Testis (tissue), 3 donors: Measurements from ENCODE around the gene ZFYVE21. TPM values are rescaled to one million over a fixed set of nuclear protein-coding genes. Genes with fewer than 3 reads are reported as not detected.
A peak's percentile ranks its signal among the peaks of the same experiment; 100 is the strongest.

Experiments used
- DNase-seq: peaks from one replicate; pipeline ENCODE4 v3.0.0-alpha.2; 2019
- H3K27ac ChIP-seq, 2 donors: fragments of 200-600 bp; sonication (generic); one replicate each; pipeline ENCODE4 v1.5.1; 2019
- H3K27me3 ChIP-seq: fragments of 200-600 bp; sonication (generic); one replicate; pipeline ENCODE4 v1.5.1; 2019
- H3K36me3 ChIP-seq: fragments of 200-600 bp; sonication (generic); one replicate; pipeline ENCODE4 v1.5.1; 2017; ENCODE audit warnings: low read depth; ENCODE audit errors: missing control alignments
- H3K4me1 ChIP-seq: fragments of 200-600 bp; sonication (generic); one replicate; pipeline ENCODE4 v1.5.1; 2019
- H3K4me3 ChIP-seq, 2 donors: fragments of 200-600 bp; sonication (generic); one replicate each; pipeline ENCODE4 v1.5.1; 2017 to 2019
- H3K9me3 ChIP-seq: fragments of 200-600 bp; sonication (generic); one replicate; pipeline ENCODE4 v1.5.1; 2017
- POLR2A ChIP-seq: fragments of 450-650 bp; IDR thresholded peaks from one replicate; pipeline ENCODE4 v1.6.1; 2017; ENCODE audit warnings: antibody characterized with exemption, mild to moderate bottlenecking, moderate library complexity
- WGBS, 2 donors: methylation state at CpG; one replicate each; pipeline ENCODE4 v1.1.5; 2018; 5-methylcytosine and 5-hydroxymethylcytosine counted together
- intact Hi-C: fragments of 100-400 bp; cut with DNase I; formaldehyde crosslinking; loops from one replicate; pipeline ENCODE4 v1.15.1; 2023; ENCODE audit warnings: low total_unique reads
- polyA plus RNA-seq: library from polyadenylated mRNA; stranded (reverse); fragments of 350-450 nt; fragmentation: Illumina TruSeq; extraction: RNeasy Lipid Tissue Mini Kit (QIAGEN cat#74804); gene quantifications from one replicate; pipeline ENCODE4 v1.2.3, GENCODE V29; 2014; ENCODE audit warnings: low read depth, low replicate concordance; ENCODE audit not compliant: insufficient read depth
- total RNA-seq, 2 donors: library from RNA; depleted of rRNA; stranded (reverse); fragments of >200 nt; gene quantifications; one replicate each; pipeline ENCODE4 v1.2.3, GENCODE V29; 2016
- TF ChIP-seq, protein P1 (sequence below), 3 experiments: fragments of 450-650 bp in 2 of 3; fragments of 200-600 bp in 1 of 3; sonication (generic) in 1 of 3; IDR thresholded peaks; one replicate each; pipeline ENCODE4 v1.5.1; 2016 to 2019; ENCODE audit warnings: antibody characterized with exemption in 3 of 3, mild to moderate bottlenecking in 2 of 3, moderate library complexity in 1 of 3

Gene ZFYVE21
- total and polyA plus RNA-seq, 3 donors from 2014 or later, result 86.4 to 251 (median 194) TPM

DNA sequence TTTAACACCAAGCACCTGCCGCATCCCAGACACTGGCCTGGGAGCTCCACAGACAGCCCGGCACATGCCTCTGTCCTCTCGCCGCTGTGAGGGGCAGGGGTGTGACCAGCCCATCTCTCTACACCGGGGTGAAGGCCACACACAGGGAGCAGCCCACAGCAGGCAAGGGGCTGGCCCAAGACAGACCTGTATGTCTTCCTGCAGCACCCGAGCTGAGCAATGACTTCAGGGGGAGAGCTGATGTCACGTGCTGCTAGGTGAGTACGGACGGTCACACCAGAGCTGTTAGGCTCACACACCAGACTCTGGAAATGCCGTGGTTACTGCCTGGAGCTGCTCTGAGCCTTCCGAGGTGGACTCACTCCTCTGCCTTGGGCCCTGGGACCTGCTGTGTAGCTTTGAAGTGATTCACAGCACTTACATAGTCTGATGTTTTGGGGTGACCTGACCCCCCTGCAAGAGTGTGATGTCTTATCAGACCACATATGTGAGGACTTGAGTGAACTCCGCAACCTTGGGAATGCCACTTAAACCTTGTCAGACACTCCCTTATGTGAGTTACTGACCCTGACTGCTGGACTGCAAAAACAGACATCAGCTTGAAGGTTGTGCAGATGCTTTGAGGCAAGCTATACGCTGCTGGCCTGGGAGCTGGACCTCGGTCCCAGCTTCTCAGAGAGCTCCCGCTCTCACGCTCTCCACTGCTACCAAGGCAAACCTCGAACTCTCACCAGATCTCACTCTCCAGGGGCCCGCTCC, 2.1 kb upstream of the ZFYVE21 start:
- Histone ChIP-seq H3K9me3 (no peaks in the 10 kb centered on the region), H3K36me3 (no peaks in the 10 kb centered on the region), H3K27me3 (no peaks in the 10 kb centered on the region), H3K4me3 (no peak overlapping the region), H3K27ac (no peak overlapping the region), H3K4me1 (peaks cover 36% of the 10 kb centered on the region)
- DNase-seq, result no peak
- TF ChIP-seq, protein P1, sequence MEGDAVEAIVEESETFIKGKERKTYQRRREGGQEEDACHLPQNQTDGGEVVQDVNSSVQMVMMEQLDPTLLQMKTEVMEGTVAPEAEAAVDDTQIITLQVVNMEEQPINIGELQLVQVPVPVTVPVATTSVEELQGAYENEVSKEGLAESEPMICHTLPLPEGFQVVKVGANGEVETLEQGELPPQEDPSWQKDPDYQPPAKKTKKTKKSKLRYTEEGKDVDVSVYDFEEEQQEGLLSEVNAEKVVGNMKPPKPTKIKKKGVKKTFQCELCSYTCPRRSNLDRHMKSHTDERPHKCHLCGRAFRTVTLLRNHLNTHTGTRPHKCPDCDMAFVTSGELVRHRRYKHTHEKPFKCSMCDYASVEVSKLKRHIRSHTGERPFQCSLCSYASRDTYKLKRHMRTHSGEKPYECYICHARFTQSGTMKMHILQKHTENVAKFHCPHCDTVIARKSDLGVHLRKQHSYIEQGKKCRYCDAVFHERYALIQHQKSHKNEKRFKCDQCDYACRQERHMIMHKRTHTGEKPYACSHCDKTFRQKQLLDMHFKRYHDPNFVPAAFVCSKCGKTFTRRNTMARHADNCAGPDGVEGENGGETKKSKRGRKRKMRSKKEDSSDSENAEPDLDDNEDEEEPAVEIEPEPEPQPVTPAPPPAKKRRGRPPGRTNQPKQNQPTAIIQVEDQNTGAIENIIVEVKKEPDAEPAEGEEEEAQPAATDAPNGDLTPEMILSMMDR (IDR thresholded peaks at IDR 0.05), result no peak
- TF ChIP-seq POLR2A, result no peak
- 72 to 75% methylated on average over 16 to 18 of the region's 18 CpGs for WGBS, 2 donors
- intact Hi-C loops, result no loop called here

DNA sequence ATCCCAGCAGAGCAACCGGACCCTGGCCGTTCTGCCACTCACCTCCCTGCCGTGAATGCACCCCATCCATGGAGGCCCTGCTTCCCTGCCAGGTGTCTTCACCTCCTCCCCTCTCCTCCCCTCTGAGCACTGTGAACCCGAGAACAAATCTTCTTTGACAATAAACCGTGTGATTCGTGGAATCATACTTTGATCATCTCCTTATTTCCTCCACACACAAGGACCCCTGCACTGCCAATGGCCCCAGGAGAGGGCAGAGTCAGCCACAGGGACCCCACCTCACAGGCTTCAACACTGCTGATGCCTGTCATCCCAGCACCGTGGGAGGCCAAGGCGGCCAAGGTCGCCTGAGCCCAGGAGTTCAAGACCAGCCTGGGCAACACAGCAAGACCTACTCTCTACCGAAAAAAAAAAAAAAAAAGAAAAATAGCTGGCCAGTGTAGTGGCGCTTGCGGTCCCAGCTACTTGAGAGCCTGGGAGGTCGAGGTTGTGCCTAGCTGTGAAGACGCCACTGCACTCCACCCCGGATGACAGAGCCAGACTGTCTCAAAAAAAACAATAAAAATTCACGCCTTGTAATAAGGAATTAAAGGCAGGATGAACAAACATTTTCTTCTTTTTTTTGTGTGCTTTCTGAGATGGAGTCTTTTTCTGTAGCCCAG, 1.4 kb upstream of the ZFYVE21 start:
- Histone ChIP-seq H3K27ac (no peak overlapping the region), H3K36me3 (no peaks in the 10 kb centered on the region), H3K27me3 (no peaks in the 10 kb centered on the region), H3K9me3 (no peaks in the 10 kb centered on the region), H3K4me3 (no peak overlapping the region), H3K4me1 (peaks cover 36% of the 10 kb centered on the region)
- WGBS, 2 donors, result 60 to 64% methylated on average over 16 of the region's 16 CpGs
- intact Hi-C loops, result no loop called here
- no peak for TF ChIP-seq POLR2A
- TF ChIP-seq, protein P1 (IDR thresholded peaks at IDR 0.05), result no peak
- no peak for DNase-seq

DNA sequence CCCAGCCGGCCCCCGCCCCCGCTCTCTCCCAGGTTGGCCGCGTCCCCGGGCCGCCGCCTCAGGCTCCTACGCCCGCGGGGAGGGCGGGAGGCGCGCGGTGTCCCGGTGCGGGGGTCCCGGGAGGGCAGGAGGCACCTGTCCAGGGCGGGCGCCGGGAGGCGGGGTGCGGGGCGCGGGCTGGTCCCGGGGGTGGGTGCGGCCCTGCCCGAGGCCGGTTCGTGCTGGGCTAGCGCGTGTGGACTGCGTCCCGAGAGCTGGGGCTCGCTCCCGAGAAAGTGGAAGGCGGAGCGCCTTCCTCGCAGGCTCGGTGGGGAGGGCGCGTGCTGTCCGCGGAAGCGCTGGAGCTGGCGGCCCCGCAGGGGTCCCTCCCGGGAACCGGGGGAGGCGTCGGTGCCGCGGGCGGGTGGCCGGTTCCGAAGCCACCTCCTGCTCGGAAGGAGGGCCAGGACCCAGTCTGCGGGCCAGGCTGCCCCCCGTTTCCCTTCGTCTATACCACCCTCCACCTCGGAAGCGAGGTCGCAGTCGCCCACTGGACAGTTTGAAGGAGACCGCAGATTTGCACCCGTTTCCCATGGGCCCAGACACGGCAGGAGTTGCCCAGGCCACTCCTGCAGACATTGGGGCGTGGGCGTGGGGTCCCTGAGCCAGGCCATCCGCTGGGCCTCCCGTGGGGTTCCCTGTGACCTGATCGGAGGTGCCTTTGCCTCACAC, 636 bp downstream of the ZFYVE21 start:
- intact Hi-C loops, result no loop called here
- Histone ChIP-seq H3K4me3 (peak overlapping the region; percentile 77 to 91), H3K27me3 (no peaks in the 10 kb centered on the region), H3K27ac (peak overlapping the region; percentile 72 to 86), H3K36me3 (no peaks in the 10 kb centered on the region), H3K9me3 (no peaks in the 10 kb centered on the region), H3K4me1 (peaks cover 36% of the 10 kb centered on the region)
- DNase-seq, result no peak
- 3 to 10% methylated on average over 6 to 50 of the region's 72 CpGs for WGBS, 2 donors
- TF ChIP-seq POLR2A, result no peak
- TF ChIP-seq, protein P1 (IDR thresholded peaks at IDR 0.05), result no peak

DNA sequence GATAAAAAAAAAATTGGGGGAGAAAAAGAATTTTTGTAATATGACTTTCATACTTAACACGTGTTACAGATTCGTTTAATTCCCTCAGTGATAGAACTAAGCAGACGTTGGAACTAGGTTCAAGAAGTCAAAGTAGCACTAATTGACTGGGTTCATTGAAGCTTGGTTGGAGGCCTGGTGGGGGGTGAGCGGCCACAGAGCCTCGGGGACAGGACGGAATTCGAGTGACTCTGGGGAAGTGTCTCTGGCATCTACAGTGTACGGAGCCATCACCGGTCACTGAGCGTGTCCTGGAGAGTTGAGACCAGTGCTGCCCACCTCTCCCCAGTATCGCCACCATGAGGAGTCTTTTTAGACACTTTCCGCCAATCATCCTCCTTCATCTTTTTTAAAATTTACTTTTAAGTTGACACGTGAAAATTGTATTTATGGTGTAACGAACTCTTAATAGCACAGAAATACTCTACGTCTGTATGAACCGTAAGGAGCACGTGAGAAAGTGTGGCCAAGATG, 1.3 kb downstream of the ZFYVE21 start:
- intact Hi-C loops, result no loop called here
- H3K9me3 ChIP-seq, result no peaks in the 10 kb centered on the region
- 50 to 62% methylated on average over 17 of the region's 17 CpGs for WGBS, 2 donors
- H3K27ac ChIP-seq, result peak overlapping the region in 1 of 2 donors; percentile 72
- H3K4me1 ChIP-seq, result peaks cover 36% of the 10 kb centered on the region
- peak overlapping the region; percentile 77 to 91 for H3K4me3 ChIP-seq
- no peak for TF ChIP-seq POLR2A
- TF ChIP-seq, protein P1 (IDR thresholded peaks at IDR 0.05), result no peak
- no peak for DNase-seq
- no peaks in the 10 kb centered on the region for H3K27me3 ChIP-seq
- H3K36me3 ChIP-seq, result no peaks in the 10 kb centered on the region
